SK-N-SH treated with all-trans-retinoic acid at 6 μM for 48 hours (cell line): ENCODE measurements around the gene FSIP1.

Experiments used
- ATAC-seq: fragments of 200-7000 bp; cut with Tn5 transposase; 3 replicates; pipeline ENCODE4 v1.9.1; 2020; ENCODE audit warnings: mild to moderate bottlenecking, moderate library complexity
- ARNTL ChIP-seq: fragments of 450-650 bp; formaldehyde crosslinking; IDR thresholded peaks from 2 replicates; pipeline ENCODE4 v1.5.0; 2020; ENCODE audit warnings: low read depth, mild to moderate bottlenecking, moderate library complexity, borderline replicate concordance
- BACH2 ChIP-seq: fragments of 250-450 bp; sonication (Bioruptor Pico); IDR thresholded peaks from 2 replicates; pipeline ENCODE4 v1.9.0; 2021; ENCODE audit warnings: mild to moderate bottlenecking, borderline replicate concordance
- CSDC2 ChIP-seq: fragments of 250-450 bp; sonication (Bioruptor Pico); IDR thresholded peaks from 2 replicates; pipeline ENCODE4 v1.5.0; 2020; ENCODE audit warnings: mild to moderate bottlenecking, moderate library complexity
- ESRRG ChIP-seq: fragments of 250-450 bp; sonication (Bioruptor Pico); IDR thresholded peaks from 2 replicates; pipeline ENCODE4 v1.6.1; 2021; ENCODE audit warnings: mild to moderate bottlenecking
- GLIS3 ChIP-seq: fragments of 250-450 bp; sonication (Bioruptor Pico); IDR thresholded peaks from 2 replicates; pipeline ENCODE4 v1.5.0; 2020; ENCODE audit warnings: mild to moderate bottlenecking, moderate library complexity
- ISL1 ChIP-seq: fragments of 250-450 bp; sonication (Bioruptor Pico); IDR thresholded peaks from 2 replicates; pipeline ENCODE4 v2.1.2; 2022; ENCODE audit warnings: mild to moderate bottlenecking, moderate library complexity
- OSR1 ChIP-seq: fragments of 250-450 bp; sonication (Bioruptor Pico); IDR thresholded peaks from 2 replicates; pipeline ENCODE4 v1.8.0; 2022; ENCODE audit warnings: moderate library complexity, mild to moderate bottlenecking, inconsistent platforms
- PPARA ChIP-seq: fragments of 250-450 bp; sonication (Bioruptor Pico); IDR thresholded peaks from 2 replicates; pipeline ENCODE4 v1.5.0; 2020; ENCODE audit warnings: mild to moderate bottlenecking, borderline replicate concordance
- RARB ChIP-seq: fragments of 250-450 bp; sonication (Bioruptor Pico); IDR thresholded peaks from 2 replicates; pipeline ENCODE4 v1.8.0; 2021; ENCODE audit warnings: mild to moderate bottlenecking, moderate library complexity
- SNAI2 ChIP-seq: fragments of 250-450 bp; sonication (Bioruptor Pico); IDR thresholded peaks from 2 replicates; pipeline ENCODE4 v1.5.0; 2020; ENCODE audit warnings: mild to moderate bottlenecking, moderate library complexity
- TCF4 ChIP-seq: fragments of 250-450 bp; sonication (Bioruptor Pico); IDR thresholded peaks from 2 replicates; pipeline ENCODE4 v1.8.0; 2021; ENCODE audit warnings: mild to moderate bottlenecking, moderate library complexity, borderline replicate concordance
- TOX ChIP-seq: fragments of 250-450 bp; sonication (Bioruptor Pico); IDR thresholded peaks from 2 replicates; pipeline ENCODE4 v1.8.0; 2021; ENCODE audit warnings: mild to moderate bottlenecking, moderate library complexity, borderline replicate concordance
- ZC3H10 ChIP-seq: fragments of 250-450 bp; sonication (Bioruptor Pico); IDR thresholded peaks from 2 replicates; pipeline ENCODE4 v1.5.1; 2021; ENCODE audit warnings: mild to moderate bottlenecking, moderate library complexity
- ZFP3 ChIP-seq: fragments of 250-450 bp; sonication (Bioruptor Pico); IDR thresholded peaks from 2 replicates; pipeline ENCODE4 v1.5.0; 2020; ENCODE audit warnings: mild to moderate bottlenecking, moderate library complexity
- ZFP30 ChIP-seq: fragments of 450-650 bp; formaldehyde crosslinking; IDR thresholded peaks from 2 replicates; pipeline ENCODE4 v1.5.0; 2022; ENCODE audit warnings: mild to moderate bottlenecking, moderate library complexity
- ZNF565 ChIP-seq: fragments of 450-650 bp; formaldehyde crosslinking; conservative IDR thresholded peaks from 2 replicates; pipeline ENCODE4 v1.5.0; 2020; ENCODE audit warnings: low read depth, mild to moderate bottlenecking, moderate library complexity
- ZNF70 ChIP-seq: fragments of 450-650 bp; formaldehyde crosslinking; IDR thresholded peaks from 2 replicates; pipeline ENCODE4 v1.5.0; 2020; ENCODE audit warnings: mild to moderate bottlenecking, moderate library complexity
- ZNF8 ChIP-seq: fragments of 450-650 bp; formaldehyde crosslinking; IDR thresholded peaks from 2 replicates; pipeline ENCODE4 v1.5.0; 2020; ENCODE audit warnings: mild to moderate bottlenecking, moderate library complexity
- TF ChIP-seq, protein P1 (sequence below): fragments of 250-450 bp; sonication (Bioruptor Pico); IDR thresholded peaks from 2 replicates; pipeline ENCODE4 v1.5.0; 2020; ENCODE audit warnings: mild to moderate bottlenecking, moderate library complexity
- TF ChIP-seq, protein P2 (sequence below): fragments of 250-450 bp; sonication (Bioruptor Pico); IDR thresholded peaks from 2 replicates; pipeline ENCODE4 v1.5.1; 2021; ENCODE audit warnings: mild to moderate bottlenecking, moderate library complexity
- TF ChIP-seq, protein P3 (sequence below): fragments of 250-450 bp; sonication (Bioruptor Pico); IDR thresholded peaks from 2 replicates; pipeline ENCODE4 v1.8.0; 2020; ENCODE audit warnings: mild to moderate bottlenecking, moderate library complexity, borderline replicate concordance
- TF ChIP-seq, protein P4 (sequence below): fragments of 250-450 bp; sonication (Bioruptor Pico); IDR thresholded peaks from 2 replicates; pipeline ENCODE4 v1.5.1; 2020; ENCODE audit warnings: low read depth, mild to moderate bottlenecking, moderate library complexity

FSIP1 gene

DNA sequence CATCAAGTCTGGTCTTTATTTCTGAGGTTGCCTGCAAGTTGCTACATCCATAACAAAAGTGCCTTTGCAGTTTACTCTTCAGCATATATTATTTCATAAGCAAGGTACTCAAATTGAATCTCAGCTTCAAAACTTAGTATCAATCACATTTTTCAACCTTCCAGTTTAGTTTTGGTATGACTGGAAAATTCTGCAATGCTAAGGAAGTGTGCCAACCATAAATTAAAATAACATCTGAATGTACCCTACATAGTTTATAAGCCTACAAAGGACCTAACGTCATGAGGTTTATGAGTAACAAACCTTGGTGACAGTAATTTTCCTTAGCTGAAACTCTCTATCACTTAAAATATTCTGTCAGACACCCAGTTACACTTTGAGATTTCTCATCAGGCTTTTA, 138.9 kb downstream of the FSIP1 start:
- ATAC-seq: no peak
- TF ChIP-seq SNAI2 (CRISPR knock-in tag) (no peak), ZFP30 (no peak), GLIS3 (CRISPR knock-in tag) (no peak), ZC3H10 (CRISPR knock-in tag) (no peak), RARB (CRISPR knock-in tag) (no peak), PPARA (CRISPR knock-in tag) (no peak), BACH2 (CRISPR knock-in tag) (no peak), ZNF565 (CRISPR knock-in tag) (no peak)
- TF ChIP-seq, protein P1, sequence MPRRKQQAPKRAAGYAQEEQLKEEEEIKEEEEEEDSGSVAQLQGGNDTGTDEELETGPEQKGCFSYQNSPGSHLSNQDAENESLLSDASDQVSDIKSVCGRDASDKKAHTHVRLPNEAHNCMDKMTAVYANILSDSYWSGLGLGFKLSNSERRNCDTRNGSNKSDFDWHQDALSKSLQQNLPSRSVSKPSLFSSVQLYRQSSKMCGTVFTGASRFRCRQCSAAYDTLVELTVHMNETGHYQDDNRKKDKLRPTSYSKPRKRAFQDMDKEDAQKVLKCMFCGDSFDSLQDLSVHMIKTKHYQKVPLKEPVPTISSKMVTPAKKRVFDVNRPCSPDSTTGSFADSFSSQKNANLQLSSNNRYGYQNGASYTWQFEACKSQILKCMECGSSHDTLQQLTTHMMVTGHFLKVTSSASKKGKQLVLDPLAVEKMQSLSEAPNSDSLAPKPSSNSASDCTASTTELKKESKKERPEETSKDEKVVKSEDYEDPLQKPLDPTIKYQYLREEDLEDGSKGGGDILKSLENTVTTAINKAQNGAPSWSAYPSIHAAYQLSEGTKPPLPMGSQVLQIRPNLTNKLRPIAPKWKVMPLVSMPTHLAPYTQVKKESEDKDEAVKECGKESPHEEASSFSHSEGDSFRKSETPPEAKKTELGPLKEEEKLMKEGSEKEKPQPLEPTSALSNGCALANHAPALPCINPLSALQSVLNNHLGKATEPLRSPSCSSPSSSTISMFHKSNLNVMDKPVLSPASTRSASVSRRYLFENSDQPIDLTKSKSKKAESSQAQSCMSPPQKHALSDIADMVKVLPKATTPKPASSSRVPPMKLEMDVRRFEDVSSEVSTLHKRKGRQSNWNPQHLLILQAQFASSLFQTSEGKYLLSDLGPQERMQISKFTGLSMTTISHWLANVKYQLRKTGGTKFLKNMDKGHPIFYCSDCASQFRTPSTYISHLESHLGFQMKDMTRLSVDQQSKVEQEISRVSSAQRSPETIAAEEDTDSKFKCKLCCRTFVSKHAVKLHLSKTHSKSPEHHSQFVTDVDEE: no peak
- TF ChIP-seq, protein P2, sequence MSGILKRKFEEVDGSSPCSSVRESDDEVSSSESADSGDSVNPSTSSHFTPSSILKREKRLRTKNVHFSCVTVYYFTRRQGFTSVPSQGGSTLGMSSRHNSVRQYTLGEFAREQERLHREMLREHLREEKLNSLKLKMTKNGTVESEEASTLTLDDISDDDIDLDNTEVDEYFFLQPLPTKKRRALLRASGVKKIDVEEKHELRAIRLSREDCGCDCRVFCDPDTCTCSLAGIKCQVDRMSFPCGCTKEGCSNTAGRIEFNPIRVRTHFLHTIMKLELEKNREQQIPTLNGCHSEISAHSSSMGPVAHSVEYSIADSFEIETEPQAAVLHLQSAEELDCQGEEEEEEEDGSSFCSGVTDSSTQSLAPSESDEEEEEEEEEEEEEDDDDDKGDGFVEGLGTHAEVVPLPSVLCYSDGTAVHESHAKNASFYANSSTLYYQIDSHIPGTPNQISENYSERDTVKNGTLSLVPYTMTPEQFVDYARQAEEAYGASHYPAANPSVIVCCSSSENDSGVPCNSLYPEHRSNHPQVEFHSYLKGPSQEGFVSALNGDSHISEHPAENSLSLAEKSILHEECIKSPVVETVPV (CRISPR knock-in tag): no peak

DNA sequence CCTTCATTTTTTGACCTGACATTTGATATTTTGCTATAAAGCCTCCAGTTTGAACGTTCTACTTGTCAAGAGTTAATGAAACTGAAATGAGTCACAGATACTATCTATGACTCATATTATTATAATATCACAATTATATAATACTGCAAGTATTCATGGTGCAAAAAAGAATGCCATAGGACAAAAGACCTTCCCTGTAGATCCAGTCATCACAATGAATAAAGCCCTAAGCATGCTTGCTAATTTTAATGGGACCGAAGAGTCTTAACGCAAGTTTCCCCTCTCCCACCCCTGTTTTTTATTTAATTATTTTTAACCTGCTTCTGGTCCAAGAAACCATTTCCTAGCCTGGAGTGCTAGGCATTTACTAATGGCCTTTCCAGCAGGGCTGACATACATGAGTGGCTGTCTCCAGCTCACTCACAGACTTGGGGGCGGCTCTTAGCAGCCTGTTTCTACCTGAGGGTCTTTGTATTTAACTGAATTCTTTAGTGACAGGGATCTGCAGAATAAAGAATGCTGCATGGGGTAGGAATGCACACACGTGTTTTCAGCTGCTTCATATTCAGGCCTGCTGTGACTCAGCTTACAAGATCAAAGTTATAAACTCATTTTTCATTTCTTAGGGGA, 140.5 kb downstream of the FSIP1 start:
- TF ChIP-seq, protein P3, sequence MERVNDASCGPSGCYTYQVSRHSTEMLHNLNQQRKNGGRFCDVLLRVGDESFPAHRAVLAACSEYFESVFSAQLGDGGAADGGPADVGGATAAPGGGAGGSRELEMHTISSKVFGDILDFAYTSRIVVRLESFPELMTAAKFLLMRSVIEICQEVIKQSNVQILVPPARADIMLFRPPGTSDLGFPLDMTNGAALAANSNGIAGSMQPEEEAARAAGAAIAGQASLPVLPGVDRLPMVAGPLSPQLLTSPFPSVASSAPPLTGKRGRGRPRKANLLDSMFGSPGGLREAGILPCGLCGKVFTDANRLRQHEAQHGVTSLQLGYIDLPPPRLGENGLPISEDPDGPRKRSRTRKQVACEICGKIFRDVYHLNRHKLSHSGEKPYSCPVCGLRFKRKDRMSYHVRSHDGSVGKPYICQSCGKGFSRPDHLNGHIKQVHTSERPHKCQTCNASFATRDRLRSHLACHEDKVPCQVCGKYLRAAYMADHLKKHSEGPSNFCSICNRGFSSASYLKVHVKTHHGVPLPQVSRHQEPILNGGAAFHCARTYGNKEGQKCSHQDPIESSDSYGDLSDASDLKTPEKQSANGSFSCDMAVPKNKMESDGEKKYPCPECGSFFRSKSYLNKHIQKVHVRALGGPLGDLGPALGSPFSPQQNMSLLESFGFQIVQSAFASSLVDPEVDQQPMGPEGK (CRISPR knock-in tag): no peak
- TF ChIP-seq CSDC2 (CRISPR knock-in tag): no peak
- no peak for TF ChIP-seq SNAI2 (CRISPR knock-in tag)
- TF ChIP-seq, protein P4, sequence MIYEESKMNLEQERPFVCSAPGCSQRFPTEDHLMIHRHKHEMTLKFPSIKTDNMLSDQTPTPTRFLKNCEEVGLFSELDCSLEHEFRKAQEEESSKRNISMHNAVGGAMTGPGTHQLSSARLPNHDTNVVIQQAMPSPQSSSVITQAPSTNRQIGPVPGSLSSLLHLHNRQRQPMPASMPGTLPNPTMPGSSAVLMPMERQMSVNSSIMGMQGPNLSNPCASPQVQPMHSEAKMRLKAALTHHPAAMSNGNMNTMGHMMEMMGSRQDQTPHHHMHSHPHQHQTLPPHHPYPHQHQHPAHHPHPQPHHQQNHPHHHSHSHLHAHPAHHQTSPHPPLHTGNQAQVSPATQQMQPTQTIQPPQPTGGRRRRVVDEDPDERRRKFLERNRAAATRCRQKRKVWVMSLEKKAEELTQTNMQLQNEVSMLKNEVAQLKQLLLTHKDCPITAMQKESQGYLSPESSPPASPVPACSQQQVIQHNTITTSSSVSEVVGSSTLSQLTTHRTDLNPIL: peak; percentile 73; the same call in 1 of the 2 replicates
- TF ChIP-seq ZNF70 (CRISPR knock-in tag): no peak
- no peak for TF ChIP-seq ESRRG (CRISPR knock-in tag)
- TF ChIP-seq ZFP3: no peak
- TF ChIP-seq ZC3H10 (CRISPR knock-in tag): no peak
- no peak for TF ChIP-seq RARB (CRISPR knock-in tag)
- no peak for TF ChIP-seq GLIS3 (CRISPR knock-in tag)
- TF ChIP-seq ZNF8: no peak
- no peak for TF ChIP-seq BACH2 (CRISPR knock-in tag)
- TF ChIP-seq OSR1: no peak
- 0 out of 2 replicates have a peak, but pooled peaks have one; percentile 15 for TF ChIP-seq TOX (CRISPR knock-in tag)
- TF ChIP-seq, protein P2 (CRISPR knock-in tag): no peak
- TF ChIP-seq ISL1: peak; percentile 29; the same call in 1 of the 2 replicates
- TF ChIP-seq TCF4: no peak
- TF ChIP-seq ARNTL: no peak
- TF ChIP-seq ZNF565 (CRISPR knock-in tag): no peak
- TF ChIP-seq, protein P1: no peak
- no peak for TF ChIP-seq ZFP30
- ATAC-seq: peak; percentile 83
